ENCODE measurements around the gene CYSLTR1. TPM values are rescaled to one million over a fixed set of nuclear protein-coding genes. Genes with fewer than 3 reads are reported as not detected.
"Not testable (repeated sequence)": the region's sequence is repeated elsewhere in the genome, so short reads cannot be mapped to it uniquely, and the experiment has no call there.

Gene CYSLTR1
- total RNA-seq, 6 donors from 2014 or later: 0.67 to 7.0 (median 3.3) TPM

- Histone ChIP-seq H3K36me3 (no peaks in the 10 kb centered on the region), H3K27ac (no peak overlapping the region), H3K27me3 (no peaks in the 10 kb centered on the region), H3K4me3 (no peak overlapping the region), H3K4me1 (no peaks in the 10 kb centered on the region), H3K9me3 (no peaks in the 10 kb centered on the region)
- no peak for ATAC-seq (ENCODE audit: low FRiP score in 2 of 2)
- DNase-seq: no peak
- TF ChIP-seq EP300 (IDR thresholded peaks at IDR 0.05): no peak
- TF ChIP-seq CTCF (IDR thresholded peaks at IDR 0.05): no peak
- no peak for TF ChIP-seq POLR2AphosphoS5 (IDR thresholded peaks at IDR 0.05)
- no peak for TF ChIP-seq POLR2A (IDR thresholded peaks at IDR 0.05)
- WGBS, 2 donors: 50 to 69% methylated on average over 1 to 2 of the region's 2 CpGs
Measured at GRCh38 chrX:78315745-78316144, 11.7 kb downstream of the CYSLTR1 start.

GRCh38 chrX:78314561-78314960, 12.8 kb downstream of the CYSLTR1 start:
- no peak overlapping the region for H3K4me3 ChIP-seq
- H3K9me3 ChIP-seq: no peaks in the 10 kb centered on the region
- no peaks in the 10 kb centered on the region for H3K27me3 ChIP-seq
- H3K27ac ChIP-seq: no peak overlapping the region
- ATAC-seq (ENCODE audit: low FRiP score in 2 of 2) (peak in 1 of 2 donors; percentile 22), DNase-seq (no peak)
- H3K36me3 ChIP-seq: no peaks in the 10 kb centered on the region
- no peaks in the 10 kb centered on the region for H3K4me1 ChIP-seq
- TF ChIP-seq POLR2A (IDR thresholded peaks at IDR 0.05): no peak
- TF ChIP-seq CTCF (IDR thresholded peaks at IDR 0.05): no peak
- no peak for TF ChIP-seq EP300 (IDR thresholded peaks at IDR 0.05)
- no peak for TF ChIP-seq POLR2AphosphoS5 (IDR thresholded peaks at IDR 0.05)
- WGBS, 2 donors: 40% methylated on average over 2 of the region's 2 CpGs; no CpG with 5 or more reads in 1 of the 2 donors

GRCh38 chrX:78313526-78313925, 13.9 kb downstream of the CYSLTR1 start:
- H3K9me3 ChIP-seq: no peaks in the 10 kb centered on the region
- H3K27me3 ChIP-seq: no peaks in the 10 kb centered on the region
- H3K4me3 ChIP-seq: no peak overlapping the region
- no peaks in the 10 kb centered on the region for H3K36me3 ChIP-seq
- 43 to 65% methylated on average over 3 of the region's 3 CpGs for WGBS, 2 donors
- no peak for TF ChIP-seq POLR2A (IDR thresholded peaks at IDR 0.05)
- TF ChIP-seq CTCF (IDR thresholded peaks at IDR 0.05): no peak
- no peak for TF ChIP-seq EP300 (IDR thresholded peaks at IDR 0.05)
- no peak for TF ChIP-seq POLR2AphosphoS5 (IDR thresholded peaks at IDR 0.05)
- H3K27ac ChIP-seq: no peak overlapping the region
- no peak for ATAC-seq (ENCODE audit: low FRiP score in 2 of 2)
- DNase-seq: no peak
- H3K4me1 ChIP-seq: no peaks in the 10 kb centered on the region

GRCh38 chrX:78307665-78308064, 19.7 kb downstream of the CYSLTR1 start:
- Histone ChIP-seq H3K9me3 (no peaks in the 10 kb centered on the region), H3K27ac (no peak overlapping the region), H3K27me3 (no peaks in the 10 kb centered on the region), H3K4me1 (no peaks in the 10 kb centered on the region), H3K36me3 (no peaks in the 10 kb centered on the region), H3K4me3 (no peak overlapping the region)
- TF ChIP-seq POLR2AphosphoS5 (IDR thresholded peaks at IDR 0.05) (no peak), EP300 (IDR thresholded peaks at IDR 0.05) (no peak), CTCF (IDR thresholded peaks at IDR 0.05) (no peak), POLR2A (IDR thresholded peaks at IDR 0.05) (no peak)
- no peak for ATAC-seq (ENCODE audit: low FRiP score in 2 of 2)
- DNase-seq: no peak

- H3K27ac ChIP-seq: no peak overlapping the region
- WGBS, 2 donors: 91 to 96% methylated on average over 2 of the region's 2 CpGs
- no peaks in the 10 kb centered on the region for H3K36me3 ChIP-seq
- TF ChIP-seq EP300 (IDR thresholded peaks at IDR 0.05) (no peak), CTCF (IDR thresholded peaks at IDR 0.05) (no peak), POLR2A (IDR thresholded peaks at IDR 0.05) (no peak), POLR2AphosphoS5 (IDR thresholded peaks at IDR 0.05) (no peak)
- H3K27me3 ChIP-seq: peaks cover 0 to 6% (median 0%) of the 10 kb centered on the region in 4 donors
- H3K9me3 ChIP-seq: peaks cover 0 to 18% (median 0%) of the 10 kb centered on the region in 4 donors
- H3K4me1 ChIP-seq: no peaks in the 10 kb centered on the region
- DNase-seq: no peak
- no peak for ATAC-seq (ENCODE audit: low FRiP score in 2 of 2)
- no peak overlapping the region for H3K4me3 ChIP-seq
Measured at GRCh38 chrX:78303086-78303485, 24.3 kb downstream of the CYSLTR1 start.

- not testable (repeated sequence) for H3K4me1 ChIP-seq; H3K4me3 ChIP-seq; ATAC-seq (ENCODE audit: low FRiP score in 2 of 2); H3K27ac ChIP-seq; H3K27me3 ChIP-seq; H3K36me3 ChIP-seq; DNase-seq
- 85% methylated on average over 1 of the region's 1 CpG; no CpG with 5 or more reads in 1 of the 2 donors for WGBS, 2 donors
- peaks cover 0 to 18% (median 0%) of the 10 kb centered on the region in 4 donors for H3K9me3 ChIP-seq
Measured at GRCh38 chrX:78300933-78301332, 26.5 kb downstream of the CYSLTR1 start.
